ENCODE results near the gene UNK. TPM values are rescaled to one million over a fixed set of nuclear protein-coding genes. Genes with fewer than 3 reads are reported as not detected.
A peak's percentile ranks its signal among the peaks of the same experiment; 100 is the strongest.

UNK gene
- polyA plus RNA-seq, 2 of the 4 experiments (the other 2 are of a cell fraction) = 27.0 to 34.5 TPM

DNA sequence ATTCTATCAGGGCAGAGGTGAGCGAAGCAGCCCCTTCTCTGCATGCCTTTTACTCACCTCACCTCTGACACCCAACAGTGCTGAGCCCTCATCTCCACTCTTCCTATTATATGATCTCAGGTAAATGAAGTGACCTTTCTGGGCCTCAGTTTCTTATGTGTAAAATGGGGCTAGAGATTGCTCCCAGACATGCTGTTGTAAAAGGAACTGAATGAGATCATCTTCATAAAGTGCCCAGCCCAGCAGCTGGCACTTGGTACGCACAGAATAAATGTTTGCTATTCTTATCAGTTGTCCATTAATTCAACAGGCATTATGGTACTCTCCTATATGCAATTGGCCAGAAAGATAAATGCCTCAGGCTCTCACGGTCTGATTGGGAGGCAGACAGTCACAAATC is 15.1 kb upstream of the UNK start:
- FAIRE-seq (no peak), DNase-seq (ENCODE audit: low read depth in 1 of 2, low spot score in 1 of 2) (no peak), ATAC-seq (no peak)
- no peaks in the 10 kb centered on the region for H3K9me3 ChIP-seq
- no peak overlapping the region for H3K4me2 ChIP-seq
- H3K27ac ChIP-seq = no peak overlapping the region
- H3K4me1 ChIP-seq = no peaks in the 10 kb centered on the region
- ChIA-PET CTCF (interaction anchor here (0.6 to 5.4 kb wide), 13 partner anchors 9 to 352 kb away, joined by 3 to 30 read pairs (median 5); partner anchors contain the start of genes MRPL38, SMIM5 and TRIM65), POLR2A (interaction anchor here (1.8 kb wide), 1 partner anchor 11 kb away, joined by 24 read pairs; no protein-coding TSS in a partner anchor)
- TF ChIP-seq CTCF (IDR thresholded peaks at IDR 0.05) = no peak
- TF ChIP-seq BCL3 (IDR thresholded peaks at IDR 0.05) = no peak
- TF ChIP-seq NR3C1 (IDR thresholded peaks at IDR 0.05) = no peak
- TF ChIP-seq POLR2A (IDR thresholded peaks at IDR 0.05; ENCODE audit: low read length) = no peak
- TF ChIP-seq RNF2 (IDR thresholded peaks at IDR 0.05; ENCODE audit: borderline replicate concordance, low read depth) = no peak
- TF ChIP-seq KDM5A (IDR thresholded peaks at IDR 0.05) = no peak
- peak; percentile 63; the same call in 1 of the 2 replicates for TF ChIP-seq ESRRA (IDR thresholded peaks at IDR 0.05; ENCODE audit: borderline replicate concordance, low read length)
- no peak overlapping the region for H3K4me3 ChIP-seq
- WGBS (ENCODE audit: missing lambda C conversion rate) = 60% methylated on average over 3 of the region's 3 CpGs

GRCh38 chr17:75771334-75772281 is 13.0 kb upstream of the UNK start:
- Histone ChIP-seq H3K27ac (no peak overlapping the region), H3K9me3 (no peaks in the 10 kb centered on the region), H3K4me3 (no peak overlapping the region), H3K4me1 (peaks cover 1% of the 10 kb centered on the region; the same call in 2 of the 3 replicates), H3K4me2 (no peak overlapping the region)
- FAIRE-seq = no peak
- POLR2A ChIA-PET = interaction anchor here (0.6 to 1.3 kb wide), 3 partner anchors 8 to 169 kb away, joined by 3 to 5 read pairs (median 4); no protein-coding TSS in a partner anchor
- CTCF ChIA-PET = interaction anchor here (0.9 to 5.4 kb wide), 9 partner anchors 7 to 138 kb away, joined by 3 to 30 read pairs (median 4); partner anchors contain the start of genes SMIM5 and UNK
- 73% methylated on average over 17 of the region's 17 CpGs for WGBS (ENCODE audit: missing lambda C conversion rate)
- no peak for DNase-seq (ENCODE audit: low read depth in 1 of 2, low spot score in 1 of 2)
- no peak for TF ChIP-seq KDM1A (IDR thresholded peaks at IDR 0.05; ENCODE audit: low read depth)
- TF ChIP-seq RAD21 (conservative IDR thresholded peaks at IDR 0.05 in 1 of 2, IDR thresholded peaks at IDR 0.05 in 1 of 2) = peak in 1 of 2 experiments; percentile 39; a peak in 2 of 5 replicates
- TF ChIP-seq TP53 (CRISPR knock-in tag; IDR thresholded peaks at IDR 0.05) = no peak
- no peak for TF ChIP-seq EHMT2 (IDR thresholded peaks at IDR 0.05; ENCODE audit: low read depth)
- peak; percentile 35; the same call in 2 of the 3 replicates for TF ChIP-seq CTCF (IDR thresholded peaks at IDR 0.05)
- TF ChIP-seq SMC3 (IDR thresholded peaks at IDR 0.05) = 0 out of 3 replicates have a peak, but pooled peaks have one; percentile 22
- no peak for TF ChIP-seq HEYL (CRISPR knock-in tag; IDR thresholded peaks at IDR 0.05)
- ATAC-seq = no peak
